GM19324 (cell line): Measurements from ENCODE around the gene SH3BP4.
"Not testable (repeated sequence)": the region's sequence is repeated elsewhere in the genome, so short reads cannot be mapped to it uniquely, and the experiment has no call there.

ENCODE experiments used
- ATAC-seq: cut with Tn5 transposase; IDR thresholded peaks from one replicate; pipeline ENCODE4 v1.9.1; 2021; ENCODE audit warnings: mild to moderate bottlenecking, moderate library complexity; ENCODE audit not compliant: unreplicated experiment, low FRiP score

SH3BP4 gene

GRCh38 chr2:235009081-235009480, 57.3 kb downstream of the SH3BP4 start:
- ATAC-seq: no peak

- no peak for ATAC-seq
Measured at GRCh38 chr2:235010117-235010714, 58.4 kb downstream of the SH3BP4 start.

- ATAC-seq: no peak
Measured at GRCh38 chr2:235011607-235011928, 59.8 kb downstream of the SH3BP4 start.

- ATAC-seq: no peak
Measured at GRCh38 chr2:235011929-235012631, 60.3 kb downstream of the SH3BP4 start.

- ATAC-seq: no peak
Measured at GRCh38 chr2:235017441-235017840, 65.6 kb downstream of the SH3BP4 start.

- ATAC-seq: no peak
Measured at GRCh38 chr2:235018838-235019237, 67.0 kb downstream of the SH3BP4 start.

GRCh38 chr2:235020141-235020540, 68.3 kb downstream of the SH3BP4 start:
- ATAC-seq: not testable (repeated sequence)

- ATAC-seq: no peak
Measured at GRCh38 chr2:235021752-235022151, 69.9 kb downstream of the SH3BP4 start.

- ATAC-seq: no peak
Measured at GRCh38 chr2:235024191-235024860, 72.5 kb downstream of the SH3BP4 start.

- ATAC-seq: no peak
Measured at GRCh38 chr2:235024931-235025773, 73.3 kb downstream of the SH3BP4 start.

- ATAC-seq: no peak
Measured at GRCh38 chr2:235025800-235026536, 74.2 kb downstream of the SH3BP4 start.

- no peak for ATAC-seq
Measured at GRCh38 chr2:235026649-235027557, 75.1 kb downstream of the SH3BP4 start.

- no peak for ATAC-seq
Measured at GRCh38 chr2:235027558-235028214, 75.9 kb downstream of the SH3BP4 start.

GRCh38 chr2:235028646-235029045, 76.8 kb downstream of the SH3BP4 start:
- ATAC-seq: no peak

GRCh38 chr2:235029054-235029453, 77.2 kb downstream of the SH3BP4 start:
- no peak for ATAC-seq

- no peak for ATAC-seq
Measured at GRCh38 chr2:235030126-235030525, 78.3 kb downstream of the SH3BP4 start.

GRCh38 chr2:235030936-235031335, 79.1 kb downstream of the SH3BP4 start:
- no peak for ATAC-seq

GRCh38 chr2:235031686-235032373, 80.0 kb downstream of the SH3BP4 start:
- no peak for ATAC-seq
